ENCODE results near the gene NSRP1.

DNA sequence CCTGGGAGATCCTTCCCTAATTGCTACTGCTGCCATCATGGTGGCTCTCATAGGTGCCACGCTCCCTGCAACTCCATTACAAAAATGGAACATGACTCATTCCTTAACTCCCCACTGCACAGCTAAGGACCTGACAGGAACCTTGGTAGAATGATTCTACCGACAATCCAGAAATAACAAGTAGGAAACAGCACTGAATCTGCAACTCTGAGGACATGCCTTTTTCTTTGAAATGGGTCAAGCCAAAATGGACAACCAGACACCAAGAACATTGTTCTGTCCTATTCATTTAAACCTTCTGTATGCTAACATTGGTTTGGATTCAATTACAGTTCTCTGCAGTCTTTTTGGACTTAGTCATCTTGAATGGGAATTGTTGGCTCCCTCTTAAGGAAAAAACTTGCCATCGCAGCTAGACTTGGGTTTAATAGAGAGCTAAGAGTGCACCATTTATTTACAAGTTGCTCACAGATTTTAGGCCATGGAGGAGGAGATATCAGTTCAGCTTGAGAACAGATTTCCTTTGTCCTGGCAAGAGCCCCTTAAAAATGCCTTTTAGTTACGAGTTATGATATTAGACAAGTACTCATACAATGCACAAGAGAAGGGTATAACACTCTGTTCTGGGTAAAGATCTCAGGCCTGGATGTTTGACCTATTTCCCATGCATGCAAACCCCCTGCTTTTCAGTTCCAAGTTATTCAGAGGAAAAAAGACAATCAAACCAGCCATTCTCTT lies 20.9 kb upstream of the NSRP1 start:
- TF ChIP-seq SP1 (IDR thresholded peaks at IDR 0.05) = no peak
- peak; percentile 24 to 55 for TF ChIP-seq RAD21 (IDR thresholded peaks at IDR 0.05)
- TF ChIP-seq, protein P1, sequence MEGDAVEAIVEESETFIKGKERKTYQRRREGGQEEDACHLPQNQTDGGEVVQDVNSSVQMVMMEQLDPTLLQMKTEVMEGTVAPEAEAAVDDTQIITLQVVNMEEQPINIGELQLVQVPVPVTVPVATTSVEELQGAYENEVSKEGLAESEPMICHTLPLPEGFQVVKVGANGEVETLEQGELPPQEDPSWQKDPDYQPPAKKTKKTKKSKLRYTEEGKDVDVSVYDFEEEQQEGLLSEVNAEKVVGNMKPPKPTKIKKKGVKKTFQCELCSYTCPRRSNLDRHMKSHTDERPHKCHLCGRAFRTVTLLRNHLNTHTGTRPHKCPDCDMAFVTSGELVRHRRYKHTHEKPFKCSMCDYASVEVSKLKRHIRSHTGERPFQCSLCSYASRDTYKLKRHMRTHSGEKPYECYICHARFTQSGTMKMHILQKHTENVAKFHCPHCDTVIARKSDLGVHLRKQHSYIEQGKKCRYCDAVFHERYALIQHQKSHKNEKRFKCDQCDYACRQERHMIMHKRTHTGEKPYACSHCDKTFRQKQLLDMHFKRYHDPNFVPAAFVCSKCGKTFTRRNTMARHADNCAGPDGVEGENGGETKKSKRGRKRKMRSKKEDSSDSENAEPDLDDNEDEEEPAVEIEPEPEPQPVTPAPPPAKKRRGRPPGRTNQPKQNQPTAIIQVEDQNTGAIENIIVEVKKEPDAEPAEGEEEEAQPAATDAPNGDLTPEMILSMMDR (IDR thresholded peaks at IDR 0.05; ENCODE audit: low read depth, low read length, missing input control) = peak; percentile 25
- TF ChIP-seq TAF1 (conservative IDR thresholded peaks at IDR 0.05) = no peak
- no peak for TF ChIP-seq ZBTB33 (IDR thresholded peaks at IDR 0.05)
- TF ChIP-seq, protein P2, sequence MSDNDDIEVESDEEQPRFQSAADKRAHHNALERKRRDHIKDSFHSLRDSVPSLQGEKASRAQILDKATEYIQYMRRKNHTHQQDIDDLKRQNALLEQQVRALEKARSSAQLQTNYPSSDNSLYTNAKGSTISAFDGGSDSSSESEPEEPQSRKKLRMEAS (IDR thresholded peaks at IDR 0.05) = no peak
- TF ChIP-seq GABPA (IDR thresholded peaks at IDR 0.05 in 1 of 2, conservative IDR thresholded peaks at IDR 0.05 in 1 of 2) = no peak
- TF ChIP-seq, protein P3, sequence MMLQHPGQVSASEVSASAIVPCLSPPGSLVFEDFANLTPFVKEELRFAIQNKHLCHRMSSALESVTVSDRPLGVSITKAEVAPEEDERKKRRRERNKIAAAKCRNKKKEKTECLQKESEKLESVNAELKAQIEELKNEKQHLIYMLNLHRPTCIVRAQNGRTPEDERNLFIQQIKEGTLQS (IDR thresholded peaks at IDR 0.05) = no peak
- TF ChIP-seq REST (IDR thresholded peaks at IDR 0.05) = no peak
- TF ChIP-seq FOXA1 (IDR thresholded peaks at IDR 0.05) = no peak
